Adipocyte (in vitro differentiated cells): ENCODE data around the gene SH3TC2.

Experiments used
- DNase-seq: peaks from one replicate; pipeline ENCODE4 v3.0.0-alpha.2; 2015; ENCODE audit warnings: low read depth
- H3K27me3 ChIP-seq: replicated peaks from 2 replicates; pipeline ENCODE4 v1.7.0; 2013; ENCODE audit warnings: mild to moderate bottlenecking, low read length, moderate library complexity; ENCODE audit not compliant: control insufficient read depth, insufficient read depth
- H3K36me3 ChIP-seq: 2 replicates; pipeline ENCODE4 v1.7.0; 2013; ENCODE audit warnings: low read length, mild to moderate bottlenecking, moderate library complexity; ENCODE audit not compliant: control insufficient read depth, insufficient read depth, severe bottlenecking
- H3K4me1 ChIP-seq: 2 replicates; pipeline ENCODE4 v1.7.0; 2013; ENCODE audit warnings: mild to moderate bottlenecking, low read length, moderate library complexity; ENCODE audit not compliant: control insufficient read depth, insufficient read depth
- H3K4me3 ChIP-seq: 2 replicates; pipeline ENCODE4 v1.7.0; 2013; ENCODE audit warnings: mild to moderate bottlenecking, low read length, moderate library complexity
- H3K9ac ChIP-seq: 2 replicates; pipeline ENCODE4 v1.7.0; 2013; ENCODE audit warnings: mild to moderate bottlenecking, low read length, moderate library complexity
- H3K9me3 ChIP-seq: 2 replicates; pipeline ENCODE4 v1.7.0; 2013; ENCODE audit warnings: mild to moderate bottlenecking, low read length, moderate library complexity; ENCODE audit not compliant: control insufficient read depth

SH3TC2 gene

GRCh38 chr5:148998174-148998797 is 64.6 kb downstream of the SH3TC2 start:
- Histone ChIP-seq H3K9me3 (no peaks in the 10 kb centered on the region), H3K4me1 (peaks cover 27% of the 10 kb centered on the region), H3K36me3 (no peaks in the 10 kb centered on the region), H3K9ac (no peak overlapping the region), H3K4me3 (no peak overlapping the region), H3K27me3 (peaks cover 5% of the 10 kb centered on the region)
- DNase-seq: peak; percentile 85

- Histone ChIP-seq H3K4me3 (no peak overlapping the region), H3K9ac (no peak overlapping the region), H3K36me3 (no peaks in the 10 kb centered on the region), H3K27me3 (peaks cover 5% of the 10 kb centered on the region), H3K4me1 (peaks cover 8% of the 10 kb centered on the region), H3K9me3 (no peaks in the 10 kb centered on the region)
- DNase-seq: peak; percentile 51
Observed at GRCh38 chr5:148996270-148996669, 66.6 kb downstream of the SH3TC2 start.

GRCh38 chr5:148995791-148996190 is 67.1 kb downstream of the SH3TC2 start:
- no peaks in the 10 kb centered on the region for H3K9me3 ChIP-seq
- peaks cover 8% of the 10 kb centered on the region for H3K4me1 ChIP-seq
- no peak overlapping the region for H3K4me3 ChIP-seq
- no peaks in the 10 kb centered on the region for H3K36me3 ChIP-seq
- peaks cover 5% of the 10 kb centered on the region for H3K27me3 ChIP-seq
- no peak overlapping the region for H3K9ac ChIP-seq
- no peak for DNase-seq

GRCh38 chr5:148993283-148993936 is 69.5 kb downstream of the SH3TC2 start:
- Histone ChIP-seq H3K9ac (no peak overlapping the region), H3K27me3 (no peaks in the 10 kb centered on the region), H3K4me3 (no peak overlapping the region), H3K36me3 (no peaks in the 10 kb centered on the region), H3K9me3 (no peaks in the 10 kb centered on the region), H3K4me1 (peaks cover 9% of the 10 kb centered on the region)
- no peak for DNase-seq

GRCh38 chr5:148992265-148992664 is 70.6 kb downstream of the SH3TC2 start:
- Histone ChIP-seq H3K36me3 (no peaks in the 10 kb centered on the region), H3K4me1 (peaks cover 13% of the 10 kb centered on the region), H3K9me3 (no peaks in the 10 kb centered on the region), H3K9ac (no peak overlapping the region), H3K27me3 (no peaks in the 10 kb centered on the region), H3K4me3 (no peak overlapping the region)
- DNase-seq: no peak

GRCh38 chr5:148991566-148991965 is 71.3 kb downstream of the SH3TC2 start:
- no peak for DNase-seq
- no peaks in the 10 kb centered on the region for H3K9me3 ChIP-seq

GRCh38 chr5:148990817-148991216 is 72.0 kb downstream of the SH3TC2 start:
- Histone ChIP-seq H3K9ac (no peak overlapping the region), H3K4me1 (peaks cover 6% of the 10 kb centered on the region), H3K36me3 (no peaks in the 10 kb centered on the region), H3K9me3 (no peaks in the 10 kb centered on the region), H3K4me3 (no peak overlapping the region), H3K27me3 (no peaks in the 10 kb centered on the region)
- DNase-seq: no peak

More at GRCh38 chr5:148991566-148991965, 71.3 kb downstream of the SH3TC2 start:
- H3K9ac ChIP-seq: no peak overlapping the region
- H3K27me3 ChIP-seq: no peaks in the 10 kb centered on the region
- H3K4me3 ChIP-seq: no peak overlapping the region
- H3K4me1 ChIP-seq: peaks cover 13% of the 10 kb centered on the region
- no peaks in the 10 kb centered on the region for H3K36me3 ChIP-seq

GRCh38 chr5:148989567-148989966 is 73.3 kb downstream of the SH3TC2 start:
- Histone ChIP-seq H3K9ac (no peak overlapping the region), H3K9me3 (no peaks in the 10 kb centered on the region), H3K27me3 (no peaks in the 10 kb centered on the region), H3K4me3 (no peak overlapping the region), H3K36me3 (no peaks in the 10 kb centered on the region), H3K4me1 (peaks cover 5% of the 10 kb centered on the region)
- no peak for DNase-seq

GRCh38 chr5:148988328-148988727 is 74.5 kb downstream of the SH3TC2 start:
- Histone ChIP-seq H3K9ac (no peak overlapping the region), H3K9me3 (no peaks in the 10 kb centered on the region), H3K27me3 (no peaks in the 10 kb centered on the region), H3K4me3 (no peak overlapping the region), H3K36me3 (no peaks in the 10 kb centered on the region), H3K4me1 (peaks cover 5% of the 10 kb centered on the region)
- DNase-seq: no peak

- no peaks in the 10 kb centered on the region for H3K27me3 ChIP-seq
- peaks cover 5% of the 10 kb centered on the region for H3K4me1 ChIP-seq
- H3K36me3 ChIP-seq: no peaks in the 10 kb centered on the region
- no peak overlapping the region for H3K4me3 ChIP-seq
- no peak overlapping the region for H3K9ac ChIP-seq
- no peaks in the 10 kb centered on the region for H3K9me3 ChIP-seq
- no peak for DNase-seq
Observed at GRCh38 chr5:148986636-148987035, 76.2 kb downstream of the SH3TC2 start.

GRCh38 chr5:148984345-148984744 is 78.5 kb downstream of the SH3TC2 start:
- H3K4me3 ChIP-seq: no peak overlapping the region
- no peak overlapping the region for H3K9ac ChIP-seq
- no peaks in the 10 kb centered on the region for H3K27me3 ChIP-seq
- H3K4me1 ChIP-seq: peaks cover 13% of the 10 kb centered on the region
- no peaks in the 10 kb centered on the region for H3K9me3 ChIP-seq
- DNase-seq: no peak
- H3K36me3 ChIP-seq: no peaks in the 10 kb centered on the region
